ENCODE results near the gene OVOL3.

OVOL3 gene

DNA sequence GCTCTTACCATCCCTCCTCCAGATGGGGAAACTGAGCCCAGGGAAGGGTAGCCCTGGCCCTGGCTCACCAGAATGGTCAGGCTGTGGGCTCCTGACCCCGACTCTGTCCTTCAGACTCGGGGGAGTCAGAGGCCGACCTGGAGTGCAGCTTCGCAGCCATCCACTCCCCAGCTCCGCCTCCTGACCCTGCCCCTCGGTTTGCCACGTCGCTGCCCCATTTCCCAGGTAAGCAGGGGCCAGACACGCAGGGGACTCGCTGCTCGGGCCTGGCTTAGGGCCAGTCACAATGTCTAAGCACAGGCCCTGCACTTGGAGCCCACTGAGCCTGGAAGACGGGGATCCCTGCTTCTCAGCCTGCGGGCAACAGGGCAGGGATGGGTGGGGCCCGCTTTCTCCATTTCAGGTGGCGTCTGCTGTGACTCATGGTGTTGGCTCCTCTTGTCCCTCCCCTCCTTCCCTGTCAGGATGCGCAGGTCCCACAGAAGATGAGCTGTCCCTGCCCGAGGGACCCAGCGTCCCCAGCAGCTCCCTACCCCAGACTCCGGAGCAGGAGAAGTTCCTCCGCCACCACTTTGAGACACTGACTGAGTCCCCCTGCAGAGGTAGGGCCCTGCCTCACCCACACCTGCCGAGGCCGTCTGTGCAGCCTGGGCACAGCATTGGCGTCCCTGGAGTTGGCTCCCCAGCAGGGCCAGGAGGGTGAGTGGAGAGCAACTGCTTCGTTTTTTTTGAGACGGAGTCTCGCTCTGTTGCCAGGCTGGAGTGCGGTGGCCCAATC lies 9.2 kb upstream of the OVOL3 start:
- Histone ChIP-seq H3K27ac (no peak overlapping the region), H3K4me3 (ENCODE audit: low read depth, low read length) (no peak overlapping the region), H3K36me3 (peaks cover 72% of the 10 kb centered on the region), H3K9me3 (ENCODE audit: severe bottlenecking) (no peaks in the 10 kb centered on the region), H3K27me3 (ENCODE audit: insufficient read depth, low read depth, severe bottlenecking) (no peaks in the 10 kb centered on the region)
- DNase-seq: no peak
- TF ChIP-seq, protein P1, sequence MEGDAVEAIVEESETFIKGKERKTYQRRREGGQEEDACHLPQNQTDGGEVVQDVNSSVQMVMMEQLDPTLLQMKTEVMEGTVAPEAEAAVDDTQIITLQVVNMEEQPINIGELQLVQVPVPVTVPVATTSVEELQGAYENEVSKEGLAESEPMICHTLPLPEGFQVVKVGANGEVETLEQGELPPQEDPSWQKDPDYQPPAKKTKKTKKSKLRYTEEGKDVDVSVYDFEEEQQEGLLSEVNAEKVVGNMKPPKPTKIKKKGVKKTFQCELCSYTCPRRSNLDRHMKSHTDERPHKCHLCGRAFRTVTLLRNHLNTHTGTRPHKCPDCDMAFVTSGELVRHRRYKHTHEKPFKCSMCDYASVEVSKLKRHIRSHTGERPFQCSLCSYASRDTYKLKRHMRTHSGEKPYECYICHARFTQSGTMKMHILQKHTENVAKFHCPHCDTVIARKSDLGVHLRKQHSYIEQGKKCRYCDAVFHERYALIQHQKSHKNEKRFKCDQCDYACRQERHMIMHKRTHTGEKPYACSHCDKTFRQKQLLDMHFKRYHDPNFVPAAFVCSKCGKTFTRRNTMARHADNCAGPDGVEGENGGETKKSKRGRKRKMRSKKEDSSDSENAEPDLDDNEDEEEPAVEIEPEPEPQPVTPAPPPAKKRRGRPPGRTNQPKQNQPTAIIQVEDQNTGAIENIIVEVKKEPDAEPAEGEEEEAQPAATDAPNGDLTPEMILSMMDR (IDR thresholded peaks at IDR 0.05; ENCODE audit: low read depth, low read length): no peak

GRCh38 chr19:36103040-36103626 lies 7.8 kb upstream of the OVOL3 start:
- H3K9me3 ChIP-seq (ENCODE audit: severe bottlenecking): no peaks in the 10 kb centered on the region
- peaks cover 68% of the 10 kb centered on the region for H3K36me3 ChIP-seq
- DNase-seq: no peak
- no peaks in the 10 kb centered on the region for H3K27me3 ChIP-seq (ENCODE audit: insufficient read depth, low read depth, severe bottlenecking)
- TF ChIP-seq, protein P1 (IDR thresholded peaks at IDR 0.05; ENCODE audit: low read depth, low read length): no peak
- no peak overlapping the region for H3K4me3 ChIP-seq (ENCODE audit: low read depth, low read length)
- no peak overlapping the region for H3K27ac ChIP-seq

DNA sequence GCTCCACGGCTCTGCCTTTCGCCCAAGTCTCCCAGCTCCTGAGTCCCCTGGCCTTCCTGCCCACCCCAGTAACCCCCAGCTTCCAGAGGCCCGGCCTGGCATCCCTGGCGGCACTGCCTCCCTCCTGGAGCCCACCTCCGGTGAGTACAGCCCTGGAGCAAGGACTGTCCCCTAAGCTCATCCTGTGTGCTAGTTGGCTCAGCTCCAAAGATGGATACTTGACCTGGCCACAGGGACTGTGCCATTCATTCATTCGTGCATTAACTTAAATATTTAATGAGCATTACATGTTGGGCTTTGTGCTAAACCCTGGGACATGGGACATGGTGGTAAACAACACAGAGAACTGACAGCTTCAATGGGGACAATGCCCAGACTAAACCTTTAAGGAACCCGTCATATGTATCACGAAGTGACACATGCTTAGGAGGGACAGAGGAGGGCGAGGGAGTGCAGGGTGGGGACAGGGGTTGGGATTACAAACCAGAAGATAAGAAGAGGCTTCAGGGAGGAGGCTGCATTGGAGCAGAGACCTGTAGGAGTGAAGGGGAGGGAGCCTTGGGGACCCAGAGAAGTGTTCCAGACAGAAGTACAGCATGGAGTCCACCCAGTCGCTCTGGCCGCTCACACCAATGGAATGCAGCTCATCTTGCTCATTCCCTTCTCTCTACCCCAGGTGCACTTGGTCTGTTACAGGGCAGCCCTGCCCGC lies 6.9 kb upstream of the OVOL3 start:
- Histone ChIP-seq H3K4me3 (ENCODE audit: low read depth, low read length) (no peak overlapping the region), H3K27me3 (ENCODE audit: insufficient read depth, low read depth, severe bottlenecking) (no peaks in the 10 kb centered on the region), H3K36me3 (peaks cover 68% of the 10 kb centered on the region), H3K27ac (no peak overlapping the region), H3K9me3 (ENCODE audit: severe bottlenecking) (no peaks in the 10 kb centered on the region)
- TF ChIP-seq, protein P1 (IDR thresholded peaks at IDR 0.05; ENCODE audit: low read depth, low read length): no peak
- no peak for DNase-seq

DNA sequence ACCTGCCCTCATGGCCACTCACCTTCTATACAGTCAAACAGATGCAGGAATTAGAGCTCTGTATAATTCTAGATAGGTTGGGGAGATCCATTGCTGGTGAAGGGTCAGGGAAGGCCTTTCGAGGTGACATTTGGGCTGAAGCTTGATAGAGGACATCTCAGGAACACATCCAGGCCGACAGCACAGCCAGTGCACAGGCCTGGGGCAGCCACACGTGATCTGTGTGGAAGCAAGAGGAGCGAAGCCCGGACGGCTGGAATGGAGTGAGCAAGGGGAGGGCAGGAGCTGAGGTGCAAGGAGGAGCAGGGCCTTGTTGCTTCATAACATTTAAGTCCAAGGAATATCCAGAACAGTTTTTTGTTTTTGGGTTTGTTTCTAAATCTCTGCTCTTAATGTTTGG lies 4.5 kb upstream of the OVOL3 start:
- peaks cover 55% of the 10 kb centered on the region for H3K36me3 ChIP-seq
- no peak for DNase-seq
- H3K27ac ChIP-seq: no peak overlapping the region
- TF ChIP-seq, protein P1 (IDR thresholded peaks at IDR 0.05; ENCODE audit: low read depth, low read length): no peak
- H3K27me3 ChIP-seq (ENCODE audit: insufficient read depth, low read depth, severe bottlenecking): no peaks in the 10 kb centered on the region
- no peak overlapping the region for H3K4me3 ChIP-seq (ENCODE audit: low read depth, low read length)
- H3K9me3 ChIP-seq (ENCODE audit: severe bottlenecking): no peaks in the 10 kb centered on the region

DNA sequence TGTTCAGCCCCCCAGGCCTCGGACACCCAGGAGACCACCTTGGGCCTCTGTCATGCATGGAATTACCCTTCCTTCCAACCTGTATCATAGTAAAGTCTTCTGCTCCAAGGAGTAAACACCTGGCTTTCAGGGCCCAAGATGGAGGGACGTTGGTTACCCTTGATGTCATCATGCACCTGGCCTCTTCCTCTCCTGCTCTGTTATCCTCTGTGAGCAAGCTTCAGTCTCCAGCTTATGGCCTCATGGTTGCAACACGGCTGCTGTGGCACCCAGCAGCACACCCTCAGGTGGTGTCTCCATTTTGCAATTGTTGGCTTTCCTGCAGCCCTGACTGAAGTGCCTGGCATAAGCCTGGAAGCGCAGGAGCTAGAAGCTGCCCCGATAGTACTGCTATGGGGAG lies 4.0 kb upstream of the OVOL3 start:
- DNase-seq: no peak
- H3K36me3 ChIP-seq: peaks cover 58% of the 10 kb centered on the region

More for the DNA sequence above, 4.0 kb upstream of the OVOL3 start:
- H3K27ac ChIP-seq: no peak overlapping the region
- no peaks in the 10 kb centered on the region for H3K27me3 ChIP-seq (ENCODE audit: insufficient read depth, low read depth, severe bottlenecking)
- H3K4me3 ChIP-seq (ENCODE audit: low read depth, low read length): no peak overlapping the region
- H3K9me3 ChIP-seq (ENCODE audit: severe bottlenecking): no peaks in the 10 kb centered on the region
- TF ChIP-seq, protein P1 (IDR thresholded peaks at IDR 0.05; ENCODE audit: low read depth, low read length): no peak
